ENCODE data around the gene MS4A7.

Gene MS4A7

GRCh38 chr11:60371854-60372253 is 6.5 kb upstream of the MS4A7 start:
- no peak for DNase-seq

GRCh38 chr11:60372767-60373166 is 5.6 kb upstream of the MS4A7 start:
- no peak for DNase-seq

- DNase-seq: no peak
Observed at GRCh38 chr11:60375316-60375715, 3.0 kb upstream of the MS4A7 start.

GRCh38 chr11:60376601-60377000 is 1.7 kb upstream of the MS4A7 start:
- DNase-seq: no peak

GRCh38 chr11:60377401-60378136 is 763 bp upstream of the MS4A7 start:
- peak; percentile 60 for DNase-seq

GRCh38 chr11:60389279-60389910 is 11.1 kb downstream of the MS4A7 start:
- no peak for DNase-seq

- no peak for DNase-seq
Observed at GRCh38 chr11:60390419-60390818, 12.1 kb downstream of the MS4A7 start.

- no peak for DNase-seq
Observed at GRCh38 chr11:60392361-60392760, 14.0 kb downstream of the MS4A7 start.

- DNase-seq: no peak
Observed at GRCh38 chr11:60393016-60393415, 14.7 kb downstream of the MS4A7 start.

- DNase-seq: no peak
Observed at GRCh38 chr11:60394666-60395380, 16.5 kb downstream of the MS4A7 start.

- DNase-seq: no peak
Observed at GRCh38 chr11:60396382-60396781, 18.1 kb downstream of the MS4A7 start, which contains the start of gene MS4A14. Gene MS4A14 (plus strand): TSS chr11:60396459. CDS start chr11:60396579, 120 bp downstream.

GRCh38 chr11:60396799-60397198 is 18.5 kb downstream of the MS4A7 start:
- DNase-seq: no peak

GRCh38 chr11:60420015-60420414 is 41.7 kb downstream of the MS4A7 start:
- DNase-seq: no peak

GRCh38 chr11:60422609-60423008 is 44.3 kb downstream of the MS4A7 start:
- no peak for DNase-seq

- no peak for DNase-seq
Observed at GRCh38 chr11:60428517-60428916, 50.2 kb downstream of the MS4A7 start.

- no peak for DNase-seq
Observed at GRCh38 chr11:60429272-60429671, 50.9 kb downstream of the MS4A7 start, which contains the start of gene MS4A5. Gene MS4A5 (plus strand): TSS chr11:60429572. CDS start chr11:60429675, 103 bp downstream.

GRCh38 chr11:60431251-60431650 is 52.9 kb downstream of the MS4A7 start:
- no peak for DNase-seq

GRCh38 chr11:60433401-60433800 is 55.1 kb downstream of the MS4A7 start:
- no peak for DNase-seq
